AG04449 (cell line): ENCODE measurements around the gene PFKFB2.
A peak's percentile ranks its signal among the peaks of the same experiment; 100 is the strongest.

Experiments
- CTCF ChIA-PET: fragments of 350-600 bp; formaldehyde crosslinking; extraction: SDS; loops from one replicate; lab custom pipeline; 2021; ENCODE audit warnings: antibody characterized with exemption; lab: Yijun Ruan, JAX
- POLR2A ChIA-PET: fragments of 400-600, 350-600 bp; formaldehyde crosslinking; extraction: SDS; loops from one replicate; lab custom pipeline; 2020; ENCODE audit warnings: antibody characterized with exemption, inconsistent platforms; lab: Yijun Ruan, JAX
- DNase-seq: peaks from one replicate; pipeline ENCODE4 v3.0.0-alpha.2; 2010; ENCODE audit warnings: low read depth, low spot score
- H3K4me3 ChIP-seq: 2 replicates; pipeline ENCODE4 v1.5.1; 2011; ENCODE audit warnings: low read depth, mild to moderate bottlenecking, control low read depth, low read length
- CTCF ChIP-seq: IDR thresholded peaks from one replicate; pipeline ENCODE4 v1.5.1; 2011; ENCODE audit warnings: mild to moderate bottlenecking, moderate library complexity, low read length, control low read depth, inconsistent platforms; ENCODE audit not compliant: insufficient read depth; ENCODE audit errors: missing control alignments

PFKFB2 gene

GRCh38 chr1:207084232-207084631 lies 31.2 kb downstream of the PFKFB2 start:
- DNase-seq: no peak
- CTCF ChIA-PET: interaction anchor here (0.7 to 3.8 kb wide), 16 partner anchors 9 to 435 kb away, joined by 3 to 65 read pairs (median 6); no protein-coding TSS in a partner anchor
- no peak for TF ChIP-seq CTCF
- no peak overlapping the region for H3K4me3 ChIP-seq
- POLR2A ChIA-PET: interaction anchor here (0.6 kb wide), 1 partner anchor 160 kb away, joined by 3 read pairs; no protein-coding TSS in a partner anchor

- TF ChIP-seq CTCF: peak; percentile 44
- DNase-seq: no peak
- no peak overlapping the region for H3K4me3 ChIP-seq
- CTCF ChIA-PET: interaction anchor here (0.6 to 3.8 kb wide), 16 partner anchors 9 to 668 kb away, joined by 3 to 65 read pairs (median 6); no protein-coding TSS in a partner anchor
- POLR2A ChIA-PET: interaction anchor here (0.6 kb wide), 1 partner anchor 160 kb away, joined by 3 read pairs; no protein-coding TSS in a partner anchor
These were observed 31.7 kb downstream of the PFKFB2 start for GRCh38 chr1:207084701-207085180.

GRCh38 chr1:207085887-207086286 lies 32.8 kb downstream of the PFKFB2 start:
- no peak for TF ChIP-seq CTCF
- ChIA-PET POLR2A (no interaction called here), CTCF (interaction anchor here (3.4 to 3.8 kb wide), 2 partner anchors 315 to 319 kb away, joined by 25 to 65 read pairs; no protein-coding TSS in a partner anchor)
- DNase-seq: no peak
- no peak overlapping the region for H3K4me3 ChIP-seq

GRCh38 chr1:207088161-207088560 lies 35.1 kb downstream of the PFKFB2 start:
- DNase-seq: no peak
- no peak overlapping the region for H3K4me3 ChIP-seq
- CTCF ChIA-PET: interaction anchor here (1.0 to 3.3 kb wide), 3 partner anchors 8 to 317 kb away, joined by 3 to 13 read pairs (median 8); no protein-coding TSS in a partner anchor
- TF ChIP-seq CTCF: no peak
- POLR2A ChIA-PET: no interaction called here

- H3K4me3 ChIP-seq: no peak within 1 kb of the TSS
- CTCF ChIA-PET: interaction anchor here (0.7 to 3.3 kb wide), 4 partner anchors 9 to 328 kb away, joined by 3 to 13 read pairs (median 6); no protein-coding TSS in a partner anchor
- POLR2A ChIA-PET: no interaction called here
- DNase-seq: no peak
- TF ChIP-seq CTCF: no peak
These were observed 35.9 kb downstream of the PFKFB2 start, which contains the start of gene C4BPB for GRCh38 chr1:207088701-207089626. C4BPB (plus strand) TSS chr1:207088860; CDS start chr1:207089532, 672 bp downstream.
